Measurements from ENCODE around the gene TCF3.

DNA sequence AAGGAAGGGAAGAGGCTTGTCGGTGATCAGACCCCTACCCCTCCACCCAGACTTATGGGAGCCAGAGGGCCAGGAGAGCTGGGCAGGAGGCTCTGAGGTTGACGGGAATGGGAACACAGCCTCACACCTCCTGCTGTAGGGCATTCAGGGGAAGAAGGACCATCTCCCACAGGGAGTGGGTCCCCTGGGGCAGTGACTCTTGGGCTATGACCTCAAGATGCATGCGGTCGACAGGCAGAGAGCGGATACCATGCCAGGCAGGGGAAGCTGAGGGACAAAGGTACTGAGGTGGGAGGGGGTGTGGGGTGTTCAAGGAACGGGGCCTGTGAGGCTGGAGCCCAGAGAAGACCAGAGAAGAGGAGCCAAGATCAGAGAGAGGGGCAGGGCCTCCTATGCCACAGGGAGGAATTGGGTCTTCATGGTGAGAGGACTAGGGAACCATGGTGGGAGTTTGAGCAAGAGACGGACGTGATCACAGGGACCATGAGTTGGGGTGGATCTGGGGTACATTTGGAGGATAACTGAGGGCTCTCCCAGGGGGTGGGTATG lies 4.6 kb upstream of the TCF3 start:
- TF ChIP-seq EZH2 (IDR thresholded peaks at IDR 0.05; ENCODE audit: low read depth, low read length, severe bottlenecking) (no peak), YY1 (IDR thresholded peaks at IDR 0.05; ENCODE audit: low read depth, low read length) (no peak), CTCF (IDR thresholded peaks at IDR 0.05; ENCODE audit: control extremely low read depth in 1 of 3, insufficient read depth in 1 of 3, low read depth in 1 of 3, low read length in 3 of 3) (no peak)
- TF ChIP-seq, protein P1, sequence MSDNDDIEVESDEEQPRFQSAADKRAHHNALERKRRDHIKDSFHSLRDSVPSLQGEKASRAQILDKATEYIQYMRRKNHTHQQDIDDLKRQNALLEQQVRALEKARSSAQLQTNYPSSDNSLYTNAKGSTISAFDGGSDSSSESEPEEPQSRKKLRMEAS (IDR thresholded peaks at IDR 0.05), result no peak

Data from H1 (cell line).